ENCODE results near the gene NUP50. TPM values are rescaled to one million over a fixed set of nuclear protein-coding genes. Genes with fewer than 3 reads are reported as not detected.

Gene NUP50
- total RNA-seq, 1 donor = 41.9 TPM

DNA sequence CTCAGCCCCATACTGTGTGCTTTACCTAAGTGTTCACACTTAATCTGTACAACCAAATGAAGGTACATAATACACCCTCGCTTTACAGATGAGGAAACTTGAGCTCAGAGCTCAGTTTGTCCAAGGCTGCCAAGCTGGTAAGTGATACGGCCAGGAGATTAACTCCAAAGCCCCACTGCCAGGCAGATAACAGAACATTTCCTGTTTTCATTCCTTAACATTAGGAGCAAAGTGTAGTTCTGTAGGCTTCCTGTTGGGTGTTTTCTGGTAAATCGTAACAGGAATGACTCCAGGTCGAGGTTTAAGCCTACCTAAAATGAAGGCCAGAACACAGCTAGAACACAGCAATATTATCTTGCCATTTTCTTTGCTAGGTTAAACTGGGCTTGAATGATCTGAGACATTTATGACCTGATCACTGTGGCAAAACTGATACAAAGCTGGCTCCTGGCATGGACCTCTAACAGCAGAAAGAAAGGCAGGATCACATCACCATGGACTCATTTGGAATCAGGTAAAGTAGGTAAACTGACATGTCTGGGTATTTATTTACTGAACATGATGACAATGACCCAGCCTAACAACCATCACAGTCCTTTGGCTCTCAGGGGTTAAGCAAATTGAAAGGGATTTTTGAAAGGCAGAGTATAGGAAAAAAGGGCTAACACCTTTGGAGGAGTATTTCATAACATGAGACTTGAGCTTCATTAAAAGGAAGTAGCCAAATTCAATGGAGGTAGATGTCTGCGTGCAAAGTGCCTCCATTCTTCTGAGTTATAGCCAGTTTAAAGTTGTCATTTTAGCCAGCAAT lies 3.9 kb upstream of the NUP50 start:
- H3K4me3 ChIP-seq (ENCODE audit: low read depth, low read length) = no peak overlapping the region
- peak; percentile 89 for DNase-seq (ENCODE audit: low read depth)
- TF ChIP-seq, protein P1, sequence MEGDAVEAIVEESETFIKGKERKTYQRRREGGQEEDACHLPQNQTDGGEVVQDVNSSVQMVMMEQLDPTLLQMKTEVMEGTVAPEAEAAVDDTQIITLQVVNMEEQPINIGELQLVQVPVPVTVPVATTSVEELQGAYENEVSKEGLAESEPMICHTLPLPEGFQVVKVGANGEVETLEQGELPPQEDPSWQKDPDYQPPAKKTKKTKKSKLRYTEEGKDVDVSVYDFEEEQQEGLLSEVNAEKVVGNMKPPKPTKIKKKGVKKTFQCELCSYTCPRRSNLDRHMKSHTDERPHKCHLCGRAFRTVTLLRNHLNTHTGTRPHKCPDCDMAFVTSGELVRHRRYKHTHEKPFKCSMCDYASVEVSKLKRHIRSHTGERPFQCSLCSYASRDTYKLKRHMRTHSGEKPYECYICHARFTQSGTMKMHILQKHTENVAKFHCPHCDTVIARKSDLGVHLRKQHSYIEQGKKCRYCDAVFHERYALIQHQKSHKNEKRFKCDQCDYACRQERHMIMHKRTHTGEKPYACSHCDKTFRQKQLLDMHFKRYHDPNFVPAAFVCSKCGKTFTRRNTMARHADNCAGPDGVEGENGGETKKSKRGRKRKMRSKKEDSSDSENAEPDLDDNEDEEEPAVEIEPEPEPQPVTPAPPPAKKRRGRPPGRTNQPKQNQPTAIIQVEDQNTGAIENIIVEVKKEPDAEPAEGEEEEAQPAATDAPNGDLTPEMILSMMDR (IDR thresholded peaks at IDR 0.05; ENCODE audit: insufficient read depth, low read depth, low read length) = peak; percentile 31

GRCh38 chr22:45162531-45162930 lies 1.2 kb upstream of the NUP50 start:
- DNase-seq (ENCODE audit: low read depth) = peak; percentile 28
- H3K4me3 ChIP-seq (ENCODE audit: low read depth, low read length) = peak overlapping the region; percentile 87
- TF ChIP-seq, protein P1 (IDR thresholded peaks at IDR 0.05; ENCODE audit: insufficient read depth, low read depth, low read length) = no peak

GRCh38 chr22:45163099-45163450 lies 650 bp upstream of the NUP50 start:
- DNase-seq (ENCODE audit: low read depth) = peak; percentile 56
- H3K4me3 ChIP-seq (ENCODE audit: low read depth, low read length) = peak overlapping the region; percentile 87
- TF ChIP-seq, protein P1 (IDR thresholded peaks at IDR 0.05; ENCODE audit: insufficient read depth, low read depth, low read length) = no peak

DNA sequence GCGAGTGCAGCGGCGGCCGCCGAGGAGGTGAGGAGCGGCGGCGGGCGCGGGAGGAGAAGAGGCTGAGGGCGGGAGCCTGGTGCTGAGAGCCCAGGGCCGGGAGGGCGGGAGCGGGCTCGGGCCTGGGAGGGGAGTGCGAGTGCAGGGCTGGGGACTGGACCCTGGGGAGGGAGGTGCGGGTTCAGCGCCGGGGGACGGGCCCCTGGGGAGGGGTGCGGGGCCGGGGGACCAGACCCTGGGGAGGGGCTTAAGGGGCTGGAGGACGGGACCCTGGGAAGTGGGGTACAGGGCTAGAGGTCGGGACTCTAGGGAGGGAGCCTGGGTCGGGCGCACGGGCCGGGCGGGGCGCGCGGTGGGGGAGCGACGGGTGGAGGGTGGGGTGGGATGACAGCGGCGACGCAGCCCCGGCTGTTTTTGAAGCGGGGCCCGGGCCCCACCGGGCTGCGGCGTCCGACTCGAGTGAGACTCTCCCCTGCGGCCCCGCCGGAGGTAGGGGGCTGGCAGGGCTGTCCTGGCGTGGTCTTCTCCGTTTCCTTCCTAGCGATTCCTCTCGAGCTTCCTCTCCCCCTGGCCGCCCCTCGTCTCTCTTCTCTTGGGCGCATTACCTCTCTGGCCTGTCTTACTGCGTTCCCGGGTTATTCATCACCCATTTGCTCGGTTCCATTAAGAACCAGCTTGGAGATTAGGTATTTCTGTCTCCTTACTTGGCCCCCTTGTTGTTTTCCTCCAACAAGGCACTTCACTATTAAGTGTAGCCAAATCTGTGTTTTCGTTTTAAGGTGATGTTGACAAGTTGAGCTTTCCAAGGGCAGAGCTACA lies 754 bp downstream of the NUP50 start:
- H3K4me3 ChIP-seq (ENCODE audit: low read depth, low read length) = peak overlapping the region; percentile 87
- DNase-seq (ENCODE audit: low read depth) = peak; percentile 72
- TF ChIP-seq, protein P1 (IDR thresholded peaks at IDR 0.05; ENCODE audit: insufficient read depth, low read depth, low read length) = no peak

DNA sequence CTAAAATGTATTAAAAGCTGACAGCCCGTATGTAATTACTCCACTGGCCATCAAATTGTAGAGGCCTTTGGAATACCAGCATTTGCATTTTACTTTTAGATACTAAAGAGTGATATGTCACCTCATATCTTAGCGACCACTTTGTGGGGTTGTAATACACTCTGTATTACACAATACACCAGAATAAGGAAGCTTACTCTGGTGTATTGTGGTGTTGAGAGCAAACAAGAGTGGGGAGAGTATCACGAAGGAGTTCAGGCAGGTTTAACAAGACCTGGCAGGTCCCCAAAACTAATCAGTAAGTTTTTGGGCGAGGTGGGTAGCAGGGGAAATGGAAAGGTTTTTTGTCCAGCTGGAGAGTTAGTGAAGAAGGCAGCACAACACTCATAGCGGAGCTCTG lies 3.2 kb downstream of the NUP50 start:
- TF ChIP-seq, protein P1 (IDR thresholded peaks at IDR 0.05; ENCODE audit: insufficient read depth, low read depth, low read length) = no peak
- no peak overlapping the region for H3K4me3 ChIP-seq (ENCODE audit: low read depth, low read length)
- no peak for DNase-seq (ENCODE audit: low read depth)

- no peak overlapping the region for H3K4me3 ChIP-seq (ENCODE audit: low read depth, low read length)
- TF ChIP-seq, protein P1 (IDR thresholded peaks at IDR 0.05; ENCODE audit: insufficient read depth, low read depth, low read length) = no peak
- no peak for DNase-seq (ENCODE audit: low read depth)
Measured at GRCh38 chr22:45169591-45170466, 6.1 kb downstream of the NUP50 start.

Measured in fibroblast of villous mesenchyme (primary cell).